HG03045 (cell line): ENCODE data around the gene TARS1.

Experiments
- ATAC-seq: cut with Tn5 transposase; IDR thresholded peaks from one replicate; pipeline ENCODE4 v1.9.1; 2021; ENCODE audit warnings: mild to moderate bottlenecking, moderate library complexity; ENCODE audit not compliant: unreplicated experiment

Gene TARS1

GRCh38 chr5:33440482-33441240, at the start of gene TARS1:
Gene TARS1, plus strand, starts transcription at chr5:33440965. Its CDS starts 122 bp downstream, at chr5:33441087.
- ATAC-seq, result peak; percentile 95

- no peak for ATAC-seq
Observed at GRCh38 chr5:33398501-33398900, 42.3 kb upstream of the TARS1 start.

- ATAC-seq, result no peak
Observed at GRCh38 chr5:33400675-33401074, 40.1 kb upstream of the TARS1 start.

GRCh38 chr5:33401482-33402390, 39.0 kb upstream of the TARS1 start:
- no peak for ATAC-seq

GRCh38 chr5:33403187-33403586, 37.6 kb upstream of the TARS1 start:
- ATAC-seq, result no peak

GRCh38 chr5:33408816-33409215, 31.9 kb upstream of the TARS1 start:
- no peak for ATAC-seq

- ATAC-seq, result no peak
Observed at GRCh38 chr5:33409435-33410170, 31.2 kb upstream of the TARS1 start.

GRCh38 chr5:33410221-33410620, 30.5 kb upstream of the TARS1 start:
- ATAC-seq, result no peak

GRCh38 chr5:33411498-33411897, 29.3 kb upstream of the TARS1 start:
- ATAC-seq, result no peak

GRCh38 chr5:33415811-33416354, 24.9 kb upstream of the TARS1 start:
- no peak for ATAC-seq

GRCh38 chr5:33417632-33418031, 23.1 kb upstream of the TARS1 start:
- no peak for ATAC-seq

GRCh38 chr5:33420946-33421345, 19.8 kb upstream of the TARS1 start:
- no peak for ATAC-seq

- no peak for ATAC-seq
Observed at GRCh38 chr5:33422191-33422590, 18.6 kb upstream of the TARS1 start.

GRCh38 chr5:33423018-33423630, 17.6 kb upstream of the TARS1 start:
- ATAC-seq, result no peak

- ATAC-seq, result no peak
Observed at GRCh38 chr5:33425314-33425713, 15.5 kb upstream of the TARS1 start.

GRCh38 chr5:33430983-33431382, 9.8 kb upstream of the TARS1 start:
- ATAC-seq, result no peak

GRCh38 chr5:33432656-33433055, 8.1 kb upstream of the TARS1 start:
- no peak for ATAC-seq

- no peak for ATAC-seq
Observed at GRCh38 chr5:33433303-33434240, 7.2 kb upstream of the TARS1 start.

- peak; percentile 51 for ATAC-seq
Observed at GRCh38 chr5:33435893-33436490, 4.8 kb upstream of the TARS1 start.
